ENCODE data around the gene MGMT. TPM values are rescaled to one million over a fixed set of nuclear protein-coding genes. Genes with fewer than 3 reads are reported as not detected.
A peak's percentile ranks its signal among the peaks of the same experiment; 100 is the strongest.

Gene MGMT
- total and polyA plus RNA-seq, 2 experiments from 2014 or later = 19.3 to 21.9 TPM

GRCh38 chr10:129530581-129530980 lies 63.5 kb downstream of the MGMT start:
- Histone ChIP-seq H3K36me3 (ENCODE audit: insufficient read depth) (no peaks in the 10 kb centered on the region), H3K4me3 (no peak overlapping the region), H3K9me2 (ENCODE audit: insufficient read depth) (0 out of 2 replicates have a peak, but pooled peaks cover 8% of the 10 kb centered on the region), H3K27ac (ENCODE audit: low read depth) (no peak overlapping the region), H4K20me1 (replicated peaks; ENCODE audit: insufficient read depth) (no peaks in the 10 kb centered on the region), H3K4me2 (no peak overlapping the region), H3K4me1 (ENCODE audit: insufficient read depth) (peaks cover 4% of the 10 kb centered on the region; the same call in 1 of the 2 replicates), H3K79me2 (replicated peaks; ENCODE audit: insufficient read depth) (no peaks in the 10 kb centered on the region), H3K27me3 (ENCODE audit: insufficient read depth) (no peaks in the 10 kb centered on the region), H3F3A (replicated peaks; ENCODE audit: low read depth) (no peaks in the 10 kb centered on the region), H2AFZ (no peak overlapping the region)
- 0 out of 2 replicates have a peak overlapping the region, but pooled peaks have one; percentile 64 for H3K27ac Mint-ChIP-seq
- no peaks in the 10 kb centered on the region for H3K27me3 Mint-ChIP-seq (ENCODE audit: insufficient read depth, low read depth, poor library complexity)
- ATAC-seq = no peak
- no peak for DNase-seq (ENCODE audit: low spot score)
- H3K4me3 Mint-ChIP-seq = no peak overlapping the region
- no peaks in the 10 kb centered on the region for H3K9me3 Mint-ChIP-seq
- peaks cover 6% of the 10 kb centered on the region; the same call in 2 of the 3 replicates for H3K36me3 Mint-ChIP-seq (ENCODE audit: low read depth)
- peaks cover 23% of the 10 kb centered on the region for H3K4me1 Mint-ChIP-seq
- TF ChIP-seq ZNF114 (CRISPR knock-in tag; IDR thresholded peaks at IDR 0.05) (no peak), ZNF462 (CRISPR knock-in tag; IDR thresholded peaks at IDR 0.05) (no peak), ETS1 (IDR thresholded peaks at IDR 0.05) (no peak), STAT1 (IDR thresholded peaks at IDR 0.05; ENCODE audit: unreplicated experiment) (no peak), CTCF (conservative IDR thresholded peaks at IDR 0.05; ENCODE audit: low read depth in 2 of 2) (no peak), CREB1 (CRISPR knock-in tag; IDR thresholded peaks at IDR 0.05; ENCODE audit: low read depth) (no peak)
